HepG2 (cell line): Measurements from ENCODE around the gene UTRN. TPM values are rescaled to one million over a fixed set of nuclear protein-coding genes. Genes with fewer than 3 reads are reported as not detected.

Experiments
- ARNTL ChIP-seq: sonication (generic); formaldehyde crosslinking; IDR thresholded peaks from 2 replicates; pipeline ENCODE4 v1.4.0; 2020; ENCODE audit warnings: mild to moderate bottlenecking, missing genetic modification reagents
- CREM ChIP-seq, 2 experiments: sonication (generic) in 1 of 2; formaldehyde crosslinking in 1 of 2; IDR thresholded peaks; 2 replicates each; pipeline versions ENCODE4 v1.4.0 to v1.6.1; 2016 to 2020; ENCODE audit warnings: antibody characterized with exemption in 1 of 2, mild to moderate bottlenecking in 1 of 2, missing genetic modification reagents in 1 of 2
- ETV5 ChIP-seq: IDR thresholded peaks from 2 replicates; pipeline ENCODE4 v1.6.1; 2018; ENCODE audit warnings: missing biosample characterization, missing genetic modification reagents, inconsistent platforms, borderline replicate concordance
- HDAC1 ChIP-seq: sonication (generic); formaldehyde crosslinking; IDR thresholded peaks from 2 replicates; pipeline ENCODE4 v1.5.1; 2020; ENCODE audit warnings: mild to moderate bottlenecking, missing genetic modification reagents
- HDAC2 ChIP-seq: sonication (generic); formaldehyde crosslinking; IDR thresholded peaks from 2 replicates; pipeline ENCODE4 v1.4.0; 2020; ENCODE audit warnings: missing genetic modification reagents
- NFKB2 ChIP-seq: sonication (generic); formaldehyde crosslinking; IDR thresholded peaks from 2 replicates; pipeline ENCODE4 v1.4.0; 2020; ENCODE audit warnings: missing genetic modification reagents, borderline replicate concordance
- PATZ1 ChIP-seq: sonication (generic); formaldehyde crosslinking; IDR thresholded peaks from 2 replicates; pipeline ENCODE4 v1.4.0; 2020; ENCODE audit warnings: missing genetic modification reagents
- PAXIP1 ChIP-seq: sonication (generic); formaldehyde crosslinking; conservative IDR thresholded peaks from 2 replicates; pipeline ENCODE4 v1.4.0; 2020; ENCODE audit warnings: mild to moderate bottlenecking, missing genetic modification reagents, moderate library complexity
- PHF8 ChIP-seq: sonication (generic); formaldehyde crosslinking; IDR thresholded peaks from 2 replicates; pipeline ENCODE4 v1.5.0; 2020; ENCODE audit warnings: missing genetic modification reagents
- ZBTB42 ChIP-seq: sonication (generic); formaldehyde crosslinking; IDR thresholded peaks from 2 replicates; pipeline ENCODE4 v1.5.0; 2020; ENCODE audit warnings: mild to moderate bottlenecking, missing genetic modification reagents
- ZC3H4 ChIP-seq: sonication (generic); formaldehyde crosslinking; IDR thresholded peaks from 2 replicates; pipeline ENCODE4 v1.4.0; 2020; ENCODE audit warnings: missing genetic modification reagents, borderline replicate concordance
- ZHX2 ChIP-seq, 2 experiments: sonication (generic) in 1 of 2; formaldehyde crosslinking in 1 of 2; IDR thresholded peaks; 2 replicates each; pipeline versions ENCODE4 v1.6.1 to v1.9.0; 2014 to 2022; ENCODE audit warnings: antibody characterized with exemption in 1 of 2, borderline replicate concordance in 1 of 2, inconsistent platforms in 1 of 2, low read depth in 1 of 2, missing genetic modification reagents in 1 of 2
- ZNF280D ChIP-seq: sonication (generic); formaldehyde crosslinking; IDR thresholded peaks from 2 replicates; pipeline ENCODE4 v1.5.1; 2020; ENCODE audit warnings: mild to moderate bottlenecking, missing genetic modification reagents
- ZNF563 ChIP-seq: sonication (generic); formaldehyde crosslinking; IDR thresholded peaks from 2 replicates; pipeline ENCODE4 v1.8.0; 2022; ENCODE audit warnings: mild to moderate bottlenecking, moderate library complexity, missing genetic modification reagents
- polyA plus RNA-seq, 8 experiments: library from polyadenylated mRNA; depleted of rRNA in 3 of 8; stranded (reverse) in 7 of 8; unstranded in 1 of 8; fragments of >200 nt; fragmentation: Illumina TruSeq in 4 of 8; extraction: Trizol in 4 of 8; gene quantifications; 2 replicates each; pipeline versions ENCODE4 v1.2.1 to v1.2.3, GENCODE V29; 2011 to 2016; ENCODE audit warnings: low read depth in 4 of 8, missing spikeins in 1 of 8, mixed read lengths in 1 of 8; ENCODE audit not compliant: insufficient read depth in 1 of 8
- total RNA-seq, 5 experiments: library from RNA; depleted of rRNA; stranded (reverse); fragments of >200 nt; fragmentation: Illumina TruSeq; extraction: Trizol; gene quantifications; 2 replicates each; pipeline ENCODE4 v1.2.3, GENCODE V29; 2016; ENCODE audit warnings: low read depth in 1 of 5

UTRN gene
- total and polyA plus RNA-seq, 2 of the 13 experiments (the other 11 are each of a cell fraction or from before 2014, with no cell fraction given), result 102 to 116 TPM

- TF ChIP-seq PAXIP1 (CRISPR knock-in tag) (0 out of 2 replicates have a peak, but pooled peaks have one; percentile 10), ZC3H4 (CRISPR knock-in tag) (no peak), ZBTB42 (no peak), HDAC2 (CRISPR knock-in tag) (no peak), ETV5 (CRISPR knock-in tag) (no peak; the same call in 1 of the 2 replicates), ZHX2 (IDR thresholded peaks at IDR 0.05; ENCODE audit: low read depth) (no peak), ZHX2 (CRISPR knock-in tag; IDR thresholded peaks at IDR 0.05; ENCODE audit: borderline replicate concordance) (no peak), ARNTL (0 out of 2 replicates have a peak, but pooled peaks have one; percentile 26), PHF8 (CRISPR knock-in tag) (no peak), HDAC1 (CRISPR knock-in tag) (peak; percentile 23; the same call in 1 of the 2 replicates), NFKB2 (no peak), CREM (IDR thresholded peaks at IDR 0.05) (peak; percentile 6; the same call in 1 of the 2 replicates), CREM (CRISPR knock-in tag; IDR thresholded peaks at IDR 0.05) (no peak), ZNF280D (CRISPR knock-in tag) (peak; percentile 58; the same call in 1 of the 2 replicates), PATZ1 (CRISPR knock-in tag) (no peak), ZNF563 (no peak)
These were observed 13.1 kb downstream of the UTRN start (continued) for GRCh38 chr6:144298194-144298593.
